Esophagus muscularis mucosa (tissue), 4 donors: Measurements from ENCODE around the gene GRAMD2B. TPM values are rescaled to one million over a fixed set of nuclear protein-coding genes. Genes with fewer than 3 reads are reported as not detected.

ENCODE experiments used
- DNase-seq: peaks from one replicate; pipeline ENCODE4 v3.0.0-alpha.2; 2017; ENCODE audit errors: extremely low spot score
- H3K27ac ChIP-seq, 4 donors: fragments of 200-600 bp; sonication (generic); replicated peaks in 1 of 4; 1 replicate in 3 of 4; 2 replicates in 1 of 4; pipeline ENCODE4 v1.5.1; 2016 to 2019; ENCODE audit warnings: mild to moderate bottlenecking in 1 of 4
- H3K27me3 ChIP-seq, 4 donors: fragments of 200-600 bp; sonication (generic); one replicate each; pipeline versions ENCODE4 v1.5.1 to v1.6.0; 2016 to 2019
- H3K36me3 ChIP-seq, 4 donors: fragments of 200-600 bp; sonication (generic); one replicate each; pipeline ENCODE4 v1.5.1; 2016 to 2019
- H3K4me1 ChIP-seq, 4 donors: fragments of 200-600 bp; sonication (generic); one replicate each; pipeline ENCODE4 v1.5.1; 2016 to 2019
- H3K4me3 ChIP-seq, 4 donors: fragments of 200-600 bp; sonication (generic); 1 replicate in 2 of 4; 2 replicates in 2 of 4; pipeline ENCODE4 v1.5.1; 2016 to 2019; ENCODE audit warnings: mild to moderate bottlenecking in 4 of 4, moderate library complexity in 1 of 4
- H3K9me3 ChIP-seq, 4 donors: fragments of 200-600 bp; sonication (generic); 1 replicate in 3 of 4; 2 replicates in 1 of 4; pipeline ENCODE4 v1.5.1; 2016 to 2019
- CTCF ChIP-seq, 3 experiments: fragments of 200-600 bp in 2 of 3; fragments of 450-650 bp in 1 of 3; sonication (generic) in 2 of 3; IDR thresholded peaks; one replicate each; pipeline ENCODE4 v1.5.1; 2017 to 2019; ENCODE audit warnings: antibody characterized with exemption in 3 of 3, mild to moderate bottlenecking in 2 of 3, moderate library complexity in 1 of 3
- EP300 ChIP-seq: sonication (generic); formaldehyde crosslinking; IDR thresholded peaks from one replicate; pipeline ENCODE4 v1.6.1; 2017; ENCODE audit warnings: antibody characterized with exemption
- POLR2A ChIP-seq: fragments of 450-650 bp; IDR thresholded peaks from one replicate; pipeline ENCODE4 v1.6.1; 2017; ENCODE audit warnings: antibody characterized with exemption, moderate library complexity, mild to moderate bottlenecking, low read depth
- POLR2AphosphoS5 ChIP-seq, 2 donors: sonication (generic); formaldehyde crosslinking; IDR thresholded peaks; one replicate each; pipeline ENCODE4 v1.6.1; 2017; ENCODE audit warnings: antibody characterized with exemption in 2 of 2
- WGBS: methylation state at CpG from one replicate; pipeline ENCODE4 v1.1.5; 2018; 5-methylcytosine and 5-hydroxymethylcytosine counted together
- intact Hi-C: fragments of 100-400 bp; cut with DNase I; formaldehyde crosslinking; loops from one replicate; pipeline ENCODE4 v1.15.1; 2023
- total RNA-seq, 4 donors: library from RNA; depleted of rRNA; stranded (reverse); fragments of >200 nt; gene quantifications; one replicate each; pipeline versions ENCODE4 v1.1.0 to v1.2.1, GENCODE V29; 2016

Gene GRAMD2B
- total RNA-seq, 4 donors from 2014 or later = 37.9 to 76.5 (median 49.4) TPM

DNA sequence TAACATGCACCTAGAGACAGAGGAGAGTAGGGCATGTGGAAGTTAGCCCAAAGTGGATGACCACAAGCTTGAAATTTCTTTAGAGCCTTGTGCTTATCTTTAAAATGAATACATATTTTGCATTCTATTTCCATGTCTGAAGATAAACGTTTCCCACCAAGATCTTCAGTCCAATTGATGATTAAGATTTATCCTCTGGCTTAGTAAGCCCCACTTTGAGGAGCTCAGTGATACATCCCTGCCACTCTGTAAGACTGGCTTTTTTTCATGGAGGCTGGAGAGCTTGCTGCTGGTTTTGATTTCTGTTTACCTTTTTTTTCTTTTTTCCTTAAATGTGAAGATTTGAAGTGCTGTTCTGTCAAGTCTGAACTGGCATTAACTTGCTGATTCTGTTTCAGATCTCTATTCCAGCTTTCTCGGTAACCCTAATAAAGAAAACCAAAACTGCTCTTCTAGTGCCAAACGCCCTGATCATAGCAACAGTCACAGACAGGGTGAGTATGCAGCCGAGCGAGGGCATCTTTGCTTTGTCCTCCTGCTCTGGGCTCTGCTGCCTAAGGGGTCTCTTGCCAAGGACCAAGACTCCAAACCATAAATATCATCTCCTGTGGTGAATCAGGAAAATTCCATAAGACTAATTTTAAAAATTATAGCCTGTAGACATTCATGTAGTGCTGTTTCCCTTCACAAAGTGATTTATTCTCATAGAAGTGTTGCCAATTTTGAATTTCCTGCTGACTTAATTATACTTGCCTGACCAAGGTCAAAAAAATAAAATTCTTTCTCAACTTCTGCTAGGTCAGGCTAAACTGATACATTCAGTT lies 54.3 kb downstream of the GRAMD2B start:
- no peak for DNase-seq
- TF ChIP-seq EP300 (no peak), POLR2A (no peak)
- peak overlapping the region in 3 of 4 donors; percentile 23 to 57 (median 28) for H3K27ac ChIP-seq
- peaks cover 0 to 37% (median 20%) of the 10 kb centered on the region in 4 donors for H3K4me1 ChIP-seq
- H3K9me3 ChIP-seq = no peaks in the 10 kb centered on the region
- H3K36me3 ChIP-seq = peaks cover 47 to 89% (median 73%) of the 10 kb centered on the region in 4 donors
- WGBS = 58% methylated on average over 5 of the region's 5 CpGs
- intact Hi-C loops = loop anchor here (5.0 kb wide), 1 partner anchor 40 kb away; no protein-coding TSS in a partner anchor
- H3K27me3 ChIP-seq = no peaks in the 10 kb centered on the region
- H3K4me3 ChIP-seq = no peak overlapping the region

GRCh38 chr5:126479810-126480209 lies 56.6 kb downstream of the GRAMD2B start:
- DNase-seq = no peak
- Histone ChIP-seq H3K36me3 (peaks cover 57 to 87% (median 74%) of the 10 kb centered on the region in 4 donors), H3K27ac (peak overlapping the region in 1 of 4 donors; percentile 29), H3K9me3 (no peaks in the 10 kb centered on the region), H3K27me3 (no peaks in the 10 kb centered on the region), H3K4me1 (peaks cover 0 to 44% (median 23%) of the 10 kb centered on the region in 4 donors), H3K4me3 (no peak overlapping the region)
- intact Hi-C loops = loop anchor here (5.0 kb wide), 1 partner anchor 43 kb away; no protein-coding TSS in a partner anchor
- TF ChIP-seq EP300 (no peak), POLR2A (no peak), CTCF (IDR thresholded peaks at IDR 0.05) (no peak), POLR2AphosphoS5 (IDR thresholded peaks at IDR 0.05) (no peak)
- 92% methylated on average over 2 of the region's 2 CpGs for WGBS

- Histone ChIP-seq H3K36me3 (peaks cover 67 to 88% (median 77%) of the 10 kb centered on the region in 4 donors), H3K4me3 (no peak overlapping the region), H3K27ac (peak overlapping the region in 2 of 4 donors; percentile 24 to 29), H3K27me3 (no peaks in the 10 kb centered on the region), H3K4me1 (peaks cover 0 to 44% (median 23%) of the 10 kb centered on the region in 4 donors), H3K9me3 (no peaks in the 10 kb centered on the region)
- no peak for TF ChIP-seq POLR2A
- no peak for TF ChIP-seq EP300
- no peak for TF ChIP-seq CTCF (IDR thresholded peaks at IDR 0.05)
- intact Hi-C loops = no loop called here
- DNase-seq = no peak
Observed at GRCh38 chr5:126480824-126481223, 57.6 kb downstream of the GRAMD2B start.

DNA sequence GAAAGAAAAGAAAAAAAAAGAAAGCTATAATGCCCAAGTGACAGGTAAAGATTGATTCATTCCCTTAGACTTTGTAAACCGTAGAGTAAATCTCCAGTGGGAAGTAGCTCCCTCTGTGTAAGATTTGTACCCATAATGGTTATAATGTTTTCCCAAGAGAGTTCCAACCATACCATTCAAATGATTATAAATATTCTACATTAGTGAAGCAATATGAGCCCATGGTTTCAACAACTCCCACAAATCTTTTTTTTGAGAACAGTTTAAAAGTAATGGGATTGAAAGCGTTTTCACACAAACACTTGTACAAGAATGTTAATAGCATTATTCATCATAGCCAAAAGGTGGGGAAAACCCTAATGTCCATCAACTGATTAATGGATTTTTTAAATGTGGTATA lies 58.0 kb downstream of the GRAMD2B start:
- 92% methylated on average over 2 of the region's 2 CpGs for WGBS
- no peak for TF ChIP-seq POLR2A
- no peak for TF ChIP-seq EP300
- no peak for TF ChIP-seq POLR2AphosphoS5 (IDR thresholded peaks at IDR 0.05)
- TF ChIP-seq CTCF (IDR thresholded peaks at IDR 0.05) = no peak
- intact Hi-C loops = no loop called here
- Histone ChIP-seq H3K27ac (no peak overlapping the region), H3K4me3 (no peak overlapping the region), H3K4me1 (peaks cover 0 to 44% (median 23%) of the 10 kb centered on the region in 4 donors), H3K36me3 (peaks cover 69 to 88% (median 79%) of the 10 kb centered on the region in 4 donors), H3K9me3 (no peaks in the 10 kb centered on the region), H3K27me3 (no peaks in the 10 kb centered on the region)
- no peak for DNase-seq

DNA sequence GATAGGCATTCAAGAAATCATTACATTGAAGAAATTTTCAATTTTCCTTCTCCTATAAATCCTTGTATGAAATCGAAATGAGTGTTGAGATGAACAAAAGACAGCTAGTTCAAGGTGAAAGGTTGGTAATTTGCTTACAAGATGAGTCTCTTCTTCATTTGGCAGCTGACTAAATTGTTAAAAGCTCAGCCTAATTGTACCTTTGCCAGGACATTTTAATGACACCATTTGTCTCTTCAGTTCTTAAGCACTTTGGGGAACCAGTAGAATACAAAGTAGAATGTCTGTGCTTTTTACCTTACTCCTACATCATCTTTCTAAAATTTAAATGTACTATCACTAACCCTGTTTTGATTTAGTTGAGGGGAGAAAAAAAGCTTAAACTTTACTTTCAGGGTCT lies 59.4 kb downstream of the GRAMD2B start:
- Histone ChIP-seq H3K27ac (peak overlapping the region in 1 of 4 donors; percentile 7), H3K36me3 (peaks cover 78 to 99% (median 90%) of the 10 kb centered on the region in 4 donors), H3K4me3 (no peak overlapping the region), H3K4me1 (peaks cover 0 to 36% (median 18%) of the 10 kb centered on the region in 4 donors), H3K9me3 (no peaks in the 10 kb centered on the region), H3K27me3 (no peaks in the 10 kb centered on the region)
- intact Hi-C loops = no loop called here
- TF ChIP-seq POLR2A (no peak), CTCF (IDR thresholded peaks at IDR 0.05) (no peak), POLR2AphosphoS5 (IDR thresholded peaks at IDR 0.05) (no peak), EP300 (no peak)
- no peak for DNase-seq
- WGBS = 92% methylated on average over 1 of the region's 1 CpG
